ENCODE results near the gene CPD.
A peak's percentile ranks its signal among the peaks of the same experiment; 100 is the strongest.
"Not testable (repeated sequence)": the region's sequence is repeated elsewhere in the genome, so short reads cannot be mapped to it uniquely, and the experiment has no call there.

The CPD gene

DNA sequence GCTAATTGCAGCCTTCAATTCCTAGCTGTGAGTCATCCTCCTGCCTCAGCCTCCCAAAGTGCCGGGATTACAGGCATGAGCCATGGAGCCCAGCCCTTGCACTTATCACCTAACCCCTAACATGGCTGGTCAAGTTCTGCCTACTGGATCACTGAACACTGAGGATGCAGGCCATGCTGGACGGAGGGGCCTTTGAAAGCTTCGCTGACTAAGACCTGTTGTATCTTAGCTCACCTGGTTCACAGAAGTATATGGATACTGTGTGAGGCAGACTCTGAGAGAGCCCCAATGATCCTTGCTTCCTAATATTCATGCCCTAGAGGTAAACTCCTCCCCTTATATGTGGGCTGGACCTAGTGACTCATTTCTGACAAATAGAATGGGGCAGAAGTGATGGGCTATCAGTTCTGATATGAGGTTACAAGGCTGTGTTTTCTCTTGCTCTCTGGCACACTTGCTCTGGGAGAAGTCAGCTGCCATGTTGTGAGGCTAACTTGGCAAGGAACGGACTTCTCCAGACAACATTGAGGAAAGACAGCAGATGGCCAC, 33.1 kb upstream of the CPD start:
- peak in 1 of 2 donors; percentile 27 for DNase-seq (ENCODE audit: low read depth in 2 of 2)
- no peak overlapping the region for H3K4me3 ChIP-seq (replicated peaks in 1 of 2; ENCODE audit: low read depth in 2 of 2, low read length in 2 of 2)
- TF ChIP-seq, protein P1, sequence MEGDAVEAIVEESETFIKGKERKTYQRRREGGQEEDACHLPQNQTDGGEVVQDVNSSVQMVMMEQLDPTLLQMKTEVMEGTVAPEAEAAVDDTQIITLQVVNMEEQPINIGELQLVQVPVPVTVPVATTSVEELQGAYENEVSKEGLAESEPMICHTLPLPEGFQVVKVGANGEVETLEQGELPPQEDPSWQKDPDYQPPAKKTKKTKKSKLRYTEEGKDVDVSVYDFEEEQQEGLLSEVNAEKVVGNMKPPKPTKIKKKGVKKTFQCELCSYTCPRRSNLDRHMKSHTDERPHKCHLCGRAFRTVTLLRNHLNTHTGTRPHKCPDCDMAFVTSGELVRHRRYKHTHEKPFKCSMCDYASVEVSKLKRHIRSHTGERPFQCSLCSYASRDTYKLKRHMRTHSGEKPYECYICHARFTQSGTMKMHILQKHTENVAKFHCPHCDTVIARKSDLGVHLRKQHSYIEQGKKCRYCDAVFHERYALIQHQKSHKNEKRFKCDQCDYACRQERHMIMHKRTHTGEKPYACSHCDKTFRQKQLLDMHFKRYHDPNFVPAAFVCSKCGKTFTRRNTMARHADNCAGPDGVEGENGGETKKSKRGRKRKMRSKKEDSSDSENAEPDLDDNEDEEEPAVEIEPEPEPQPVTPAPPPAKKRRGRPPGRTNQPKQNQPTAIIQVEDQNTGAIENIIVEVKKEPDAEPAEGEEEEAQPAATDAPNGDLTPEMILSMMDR (IDR thresholded peaks at IDR 0.05; ENCODE audit: low read depth, low read length) = no peak

DNA sequence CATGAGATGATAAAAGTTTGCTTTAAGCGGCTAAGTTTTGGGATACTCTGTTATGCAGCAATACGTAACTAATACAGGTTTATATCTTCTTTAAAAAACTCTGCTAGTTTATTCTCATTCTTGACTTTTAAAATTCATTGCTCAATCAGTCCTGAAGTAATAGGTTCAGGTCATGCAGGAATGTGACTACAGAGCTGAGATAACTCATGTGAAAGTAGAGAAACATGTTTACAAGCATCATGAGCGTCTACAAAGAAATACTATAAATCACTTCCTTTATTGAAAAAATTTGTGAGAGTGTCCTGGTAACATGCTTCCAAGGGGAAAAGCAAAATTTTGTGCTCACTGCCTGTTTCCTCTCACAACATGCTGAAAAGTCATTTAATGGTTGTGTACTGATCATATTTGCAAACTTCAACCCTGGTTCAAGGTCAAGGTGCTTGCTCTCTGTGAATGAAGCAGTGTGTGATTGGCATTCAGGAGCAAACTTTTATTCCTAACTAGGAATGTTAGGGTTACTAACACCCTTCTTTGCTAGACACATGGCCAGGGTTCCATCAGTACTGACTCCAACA, 32.4 kb upstream of the CPD start:
- TF ChIP-seq, protein P1 (IDR thresholded peaks at IDR 0.05; ENCODE audit: low read depth, low read length) = no peak
- peak; percentile 35 to 39 for DNase-seq (ENCODE audit: low read depth in 2 of 2)
- no peak overlapping the region for H3K4me3 ChIP-seq (replicated peaks in 1 of 2; ENCODE audit: low read depth in 2 of 2, low read length in 2 of 2)

DNA sequence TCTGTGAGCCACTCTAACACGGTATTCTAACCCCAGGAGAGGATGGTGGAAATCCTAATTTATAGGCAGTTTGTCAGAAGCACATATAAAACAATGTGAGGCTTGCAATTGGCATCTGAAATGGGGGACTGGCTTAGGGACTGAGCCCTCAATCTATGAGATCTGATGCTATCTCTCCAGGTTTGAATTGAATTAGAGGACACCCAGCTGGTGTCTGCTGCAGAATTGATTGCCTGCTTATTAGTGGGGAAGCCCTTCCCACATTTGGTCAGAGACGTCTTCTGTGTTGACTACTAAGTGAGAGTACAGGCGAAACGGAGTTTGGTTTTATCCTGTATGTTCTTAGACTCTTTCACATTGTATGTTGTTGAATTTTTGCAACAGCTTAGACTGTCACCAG, 31.2 kb upstream of the CPD start:
- no peak overlapping the region for H3K4me3 ChIP-seq (replicated peaks in 1 of 2; ENCODE audit: low read depth in 2 of 2, low read length in 2 of 2)
- DNase-seq (ENCODE audit: low read depth in 2 of 2) = no peak
- TF ChIP-seq, protein P1 (IDR thresholded peaks at IDR 0.05; ENCODE audit: low read depth, low read length) = no peak

DNA sequence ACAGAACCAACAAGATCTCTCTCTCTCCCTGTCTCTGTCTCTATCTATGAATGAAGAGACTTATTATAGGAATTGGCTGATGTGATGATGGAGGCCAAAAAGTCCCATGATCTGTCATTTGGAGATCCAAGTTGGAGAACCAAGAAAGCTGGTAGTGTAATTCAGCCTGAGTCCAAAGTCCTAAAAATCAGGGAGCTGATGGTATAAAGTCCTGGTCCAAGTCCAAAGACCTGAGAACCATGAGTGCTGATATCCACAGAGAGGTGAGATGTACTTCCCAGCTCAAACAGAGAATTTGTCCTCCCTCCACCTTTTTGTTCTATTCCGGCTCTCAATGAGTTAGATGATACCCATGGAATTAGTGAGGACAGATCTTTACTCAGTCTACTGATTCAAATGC, 29.5 kb upstream of the CPD start:
- TF ChIP-seq, protein P1 (IDR thresholded peaks at IDR 0.05; ENCODE audit: low read depth, low read length) = no peak
- DNase-seq (ENCODE audit: low read depth in 2 of 2) = no peak
- no peak overlapping the region for H3K4me3 ChIP-seq (replicated peaks in 1 of 2; ENCODE audit: low read depth in 2 of 2, low read length in 2 of 2)

DNA sequence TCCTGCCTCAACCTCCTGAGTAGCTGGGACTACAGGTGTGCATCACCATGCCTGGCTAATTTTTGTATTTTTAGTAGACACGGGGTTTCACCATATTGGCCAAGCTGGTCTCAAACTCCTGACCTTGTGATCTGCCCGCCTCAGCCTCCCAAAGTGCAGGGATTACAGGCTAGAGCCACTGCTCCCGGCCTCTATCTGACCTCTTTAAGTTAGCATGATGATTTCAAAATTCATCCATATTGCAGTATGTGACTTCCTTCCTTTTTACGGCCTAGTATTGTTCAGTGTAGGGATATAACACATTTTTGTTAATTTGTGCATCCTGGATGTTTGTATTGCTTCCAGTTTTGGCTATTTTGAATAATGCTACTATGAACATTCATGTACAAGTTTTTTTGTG, 27.5 kb upstream of the CPD start:
- not testable (repeated sequence) for DNase-seq (ENCODE audit: low read depth in 2 of 2); H3K4me3 ChIP-seq (replicated peaks in 1 of 2; ENCODE audit: low read depth in 2 of 2, low read length in 2 of 2)

DNA sequence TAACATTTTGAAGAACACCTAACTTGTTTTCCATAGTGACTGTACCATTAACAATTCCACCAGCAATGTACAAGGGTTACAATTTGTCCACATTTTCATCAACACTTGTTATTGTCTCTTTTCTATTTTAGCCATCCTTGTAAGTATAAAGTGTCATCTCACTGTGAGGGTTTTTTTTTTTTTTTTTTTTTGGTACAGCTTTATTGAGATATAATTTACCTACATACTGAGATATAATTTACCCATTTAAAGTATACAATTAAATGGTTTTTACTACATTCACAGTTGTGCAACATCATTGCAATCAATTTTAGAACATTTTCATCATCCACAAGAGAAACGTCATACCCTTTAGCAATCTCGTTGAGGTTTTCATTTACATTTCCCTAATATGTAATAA, 27.0 kb upstream of the CPD start:
- H3K4me3 ChIP-seq (replicated peaks in 1 of 2; ENCODE audit: low read depth in 2 of 2, low read length in 2 of 2) = no peak overlapping the region
- DNase-seq (ENCODE audit: low read depth in 2 of 2) = no peak
- TF ChIP-seq, protein P1 (IDR thresholded peaks at IDR 0.05; ENCODE audit: low read depth, low read length) = no peak

DNA sequence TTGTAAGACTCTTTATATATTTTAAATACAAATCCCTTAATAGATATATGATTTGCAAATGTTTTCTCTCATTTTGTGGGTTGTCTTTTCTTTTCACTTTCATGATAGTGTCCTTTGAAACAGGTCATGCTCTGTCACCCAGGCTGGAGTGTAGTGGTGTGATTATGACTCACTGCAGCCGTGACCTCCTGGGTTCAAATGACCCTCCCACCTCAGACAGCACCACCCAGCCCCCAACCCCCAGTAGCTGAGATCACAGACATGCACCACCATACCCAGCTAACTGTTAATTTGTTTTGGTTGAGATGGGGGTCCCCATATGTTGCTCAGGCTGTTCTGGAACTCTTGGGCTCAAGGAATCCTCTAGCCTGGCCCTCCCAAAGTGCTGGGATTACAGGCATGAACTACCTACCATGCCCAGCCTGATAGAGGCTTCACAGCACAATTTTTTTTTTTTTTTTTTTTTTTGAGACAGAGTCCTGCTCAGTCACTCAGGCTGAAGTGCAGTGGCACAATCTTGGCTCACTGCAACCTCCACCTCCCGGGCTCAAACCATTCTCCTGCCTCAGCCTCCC, 26.4 kb upstream of the CPD start:
- H3K4me3 ChIP-seq (replicated peaks in 1 of 2; ENCODE audit: low read depth in 2 of 2, low read length in 2 of 2) = no peak overlapping the region
- DNase-seq (ENCODE audit: low read depth in 2 of 2) = no peak
- TF ChIP-seq, protein P1 (IDR thresholded peaks at IDR 0.05; ENCODE audit: low read depth, low read length) = no peak

All from cardiac fibroblast (primary cell).